Stimulated activated CD8-positive, alpha-beta memory T cell treated with anti-CD3 and anti-CD28 coated beads, Interleukin-15, amount 100 ng/mL, for 4 hours (primary cell): Measurements from ENCODE around the gene HOOK2.
"Not testable (repeated sequence)": the region's sequence is repeated elsewhere in the genome, so short reads cannot be mapped to it uniquely, and the experiment has no call there.

Source experiments
- DNase-seq, 2 donors: peaks; one replicate each; pipeline ENCODE4 v3.0.0-alpha.2; 2020; ENCODE audit warnings: low read depth in 2 of 2

The HOOK2 gene

GRCh38 chr19:12721656-12722565, 53.4 kb downstream of the HOOK2 start:
- DNase-seq, result no peak

DNA sequence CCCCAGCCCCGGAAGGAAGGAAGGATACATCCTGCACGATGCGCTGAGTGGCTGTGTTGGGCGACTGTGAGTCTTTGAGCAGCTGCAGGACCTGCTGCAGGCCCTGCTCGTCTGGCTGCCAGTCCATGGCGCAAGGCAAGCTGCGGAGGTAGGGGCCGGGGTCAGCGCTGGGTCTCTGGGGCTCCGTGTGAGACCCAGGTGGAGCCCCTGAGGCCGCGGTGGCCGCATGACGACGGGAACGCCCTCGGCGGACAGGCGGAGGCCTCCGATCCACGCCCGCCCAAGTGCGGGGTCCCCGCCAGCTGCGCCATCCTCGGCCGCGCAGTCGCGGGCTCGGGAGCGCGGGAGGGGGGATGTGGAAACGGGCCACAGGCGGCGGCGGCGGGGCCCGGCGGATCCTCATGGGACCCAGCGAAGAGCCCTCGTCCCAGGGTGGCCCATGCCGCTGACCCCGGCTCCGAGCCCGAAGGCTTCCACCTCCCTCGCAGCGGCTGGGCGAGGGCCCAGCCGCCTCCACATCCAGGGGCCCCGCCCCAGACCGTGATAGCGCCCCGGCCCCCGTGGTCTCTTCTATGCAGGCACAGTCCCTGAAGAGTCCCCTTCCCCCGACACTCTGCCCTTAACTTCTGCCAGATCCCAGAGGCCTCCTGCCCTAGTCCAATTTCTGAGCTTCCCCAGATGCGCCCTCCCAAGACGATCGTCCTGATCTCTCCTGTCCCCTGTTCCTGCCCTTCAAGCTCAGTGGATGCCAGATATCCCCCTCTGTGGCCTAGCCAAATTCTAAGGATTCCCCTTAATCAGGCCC, 54.3 kb downstream of the HOOK2 start:
- DNase-seq, result no peak

DNA sequence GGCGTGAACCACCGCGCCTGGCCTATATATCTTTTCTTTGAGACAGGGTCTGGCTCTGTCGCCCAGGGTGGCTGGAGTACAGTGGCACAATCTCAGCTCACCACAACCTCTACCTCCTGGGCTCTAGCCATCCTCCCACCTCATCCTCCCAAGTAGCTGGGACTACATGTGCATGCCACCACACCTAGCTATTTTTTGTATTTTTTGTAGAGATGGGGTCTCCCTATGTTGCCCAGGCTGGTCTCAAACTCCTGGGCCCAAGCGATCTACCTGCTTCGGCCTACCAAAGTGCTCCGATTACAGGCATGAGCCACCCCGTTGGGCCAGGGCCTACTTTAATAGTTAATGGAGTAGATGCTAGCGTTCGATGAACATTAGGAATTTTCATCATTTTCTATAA, 55.1 kb downstream of the HOOK2 start:
- DNase-seq, result no peak

DNA sequence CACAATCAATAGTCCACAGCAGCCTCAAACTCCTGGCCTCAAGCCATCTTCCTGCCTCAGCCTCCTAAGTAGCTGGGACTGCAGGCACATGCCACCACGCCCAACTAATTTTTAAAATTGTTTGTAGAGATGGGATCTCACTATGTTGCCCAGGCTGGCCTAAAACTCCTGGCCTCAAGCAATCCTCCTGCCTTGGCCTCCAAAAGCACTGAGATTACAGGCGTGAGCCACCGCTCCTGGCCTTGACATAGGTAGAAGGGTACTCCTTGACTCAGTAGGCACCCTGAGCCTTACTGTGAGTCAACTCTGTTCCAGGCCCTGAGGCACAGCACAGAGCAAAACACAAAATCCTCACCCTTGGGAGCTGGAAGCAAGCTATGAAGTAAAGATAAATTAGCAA, 59.4 kb downstream of the HOOK2 start:
- no peak for DNase-seq

DNA sequence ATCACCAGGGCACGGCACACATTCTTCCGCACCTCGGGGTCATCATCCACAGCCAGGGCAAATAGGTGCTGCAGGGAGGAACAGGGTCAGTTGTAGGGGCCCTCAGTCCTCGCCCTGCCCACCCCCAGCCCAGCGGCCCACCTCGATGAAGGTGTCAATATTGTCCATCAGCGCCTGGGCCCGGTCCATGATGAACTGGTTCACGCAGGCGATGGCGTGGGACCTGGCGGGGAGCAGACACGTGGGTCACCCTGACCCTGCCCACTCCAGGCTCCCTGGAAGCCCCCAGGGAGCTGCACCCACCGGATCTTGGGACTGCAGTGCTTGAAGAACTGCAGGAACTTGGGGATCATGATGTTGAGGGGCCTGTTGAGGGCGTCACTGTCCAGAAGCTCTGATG, 60.2 kb downstream of the HOOK2 start:
- no peak for DNase-seq

- DNase-seq, result not testable (repeated sequence)
Observed at GRCh38 chr19:12713304-12713703, 62.0 kb downstream of the HOOK2 start.
